T-helper 1 cell treated with Interleukin-12 subunit alpha and Interleukin-12 subunit beta and Interleukin-4 antibody, amounts not matched to agents 30 ng/mL and 1 ng/mL, for 36 hours (primary cell): Measurements from ENCODE around the gene LOC101059915.
"Not testable (repeated sequence)": the region's sequence is repeated elsewhere in the genome, so short reads cannot be mapped to it uniquely, and the experiment has no call there.

ENCODE experiments used
- intact Hi-C: fragments of 100-400 bp; cut with micrococcal nuclease; formaldehyde crosslinking; loops from one replicate; pipeline ENCODE4 v1.15.1; 2024

LOC101059915 gene

DNA sequence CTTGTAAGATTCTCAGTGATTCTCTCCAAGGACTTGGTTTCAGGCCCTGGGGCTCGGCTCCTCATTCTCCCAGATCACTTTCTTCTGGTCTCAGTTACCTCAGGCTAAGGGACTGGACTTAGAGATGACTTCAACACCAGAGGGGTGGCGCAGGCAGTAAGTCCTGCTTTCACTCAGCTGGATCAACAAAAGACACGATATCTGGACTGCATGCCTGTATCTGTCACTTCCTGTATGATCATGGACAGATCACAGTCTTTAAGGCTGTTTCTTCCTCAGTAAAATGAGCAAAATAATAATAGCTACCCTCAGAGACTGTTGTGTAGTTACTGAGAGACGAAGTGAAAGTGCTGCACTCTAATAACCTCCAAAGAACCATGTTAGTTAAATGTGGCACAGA is 29.5 kb upstream of the LOC101059915 start:
- intact Hi-C loops, result loop anchor here (1.0 kb wide), 1 partner anchor 16 kb away; no protein-coding TSS in a partner anchor

DNA sequence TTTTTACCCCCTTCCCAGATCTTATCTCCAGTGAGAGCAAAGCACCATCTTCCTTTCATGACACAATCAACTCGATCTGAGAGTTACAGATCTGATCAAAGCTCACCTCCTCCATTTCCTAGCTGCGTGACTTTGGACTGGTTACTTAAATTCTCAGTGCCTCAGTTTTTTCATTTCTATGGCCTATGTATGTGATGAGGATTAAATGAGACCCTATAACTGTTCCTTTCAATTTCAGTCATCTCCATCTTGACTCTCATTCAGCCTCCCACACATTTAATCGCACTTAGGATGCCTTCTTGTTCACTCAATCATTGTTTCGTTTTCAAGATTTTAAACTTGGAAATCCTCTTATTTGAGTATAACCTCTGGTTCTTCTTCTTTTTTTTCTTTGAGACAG is 28.9 kb upstream of the LOC101059915 start:
- intact Hi-C loops, result loop anchor here (1.0 kb wide), 1 partner anchor 16 kb away; no protein-coding TSS in a partner anchor

DNA sequence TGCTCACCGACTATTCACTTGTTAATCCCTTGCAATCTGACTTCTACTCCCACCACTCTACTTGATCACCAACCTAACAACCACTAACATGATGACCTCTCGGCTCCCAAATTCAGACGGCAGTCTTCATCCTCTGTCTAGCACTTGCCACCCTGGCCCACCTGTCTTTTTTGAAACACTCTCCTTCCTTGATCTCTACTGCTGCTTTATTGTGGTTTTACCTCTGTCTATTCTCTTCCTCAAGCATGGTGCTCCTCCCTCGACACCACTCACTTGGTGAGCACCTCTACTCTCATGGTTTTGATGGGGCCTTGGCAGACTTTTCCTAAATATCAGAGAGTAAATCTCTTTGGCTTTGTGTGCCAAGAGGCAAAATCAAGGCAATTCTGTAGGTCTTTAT is 27.3 kb upstream of the LOC101059915 start:
- intact Hi-C loops, result no loop called here

DNA sequence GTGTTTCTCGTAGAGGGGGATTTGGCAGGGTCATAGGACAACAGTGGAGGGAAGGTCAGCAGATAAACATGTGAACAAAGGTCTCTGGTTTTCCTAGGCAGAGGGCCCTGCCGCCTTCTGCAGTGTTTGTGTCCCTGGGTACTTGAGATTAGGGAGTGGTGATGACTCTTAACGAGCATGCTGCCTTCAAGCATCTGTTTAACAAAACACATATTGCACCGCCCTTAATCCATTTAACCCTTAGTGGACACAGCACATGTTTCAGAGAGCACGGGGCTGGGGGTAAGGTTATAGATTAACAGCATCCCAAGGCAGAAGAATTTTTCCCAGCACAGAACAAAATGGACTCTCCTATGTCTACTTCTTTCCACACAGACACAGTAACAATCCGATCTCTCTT is 22.9 kb upstream of the LOC101059915 start:
- intact Hi-C loops, result not testable (repeated sequence)

DNA sequence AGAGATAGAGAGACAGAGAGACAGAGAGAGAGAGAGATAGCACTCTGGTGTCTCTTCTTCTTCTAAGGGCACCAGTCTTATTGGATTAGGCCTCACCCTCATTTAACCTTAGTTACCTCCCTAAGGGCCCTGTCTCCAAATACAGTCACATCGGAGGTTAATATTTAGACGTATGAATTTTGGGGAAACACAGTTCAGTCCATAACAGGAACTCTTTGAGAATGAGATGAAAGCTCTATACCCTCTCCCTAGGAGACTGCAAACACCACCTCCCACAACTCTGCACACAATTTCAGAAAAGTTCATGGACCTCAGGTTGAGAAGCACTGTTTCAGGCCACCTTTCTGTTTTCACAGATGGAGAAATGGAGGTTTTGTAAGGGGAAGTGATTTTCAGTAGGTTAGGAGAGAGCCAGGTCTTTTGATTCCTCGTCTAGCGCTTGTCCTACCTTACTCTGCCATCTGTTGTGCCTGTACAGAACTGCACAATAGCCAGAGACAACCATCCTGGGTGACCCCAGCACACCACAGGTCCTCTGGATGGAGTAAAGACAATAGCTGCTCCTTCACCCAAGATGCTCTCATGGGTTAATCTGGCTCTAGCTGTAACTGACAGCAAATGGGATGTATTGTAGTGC is 16.9 kb upstream of the LOC101059915 start:
- intact Hi-C loops, result loop anchor here (1.0 to 5.0 kb wide), 3 partner anchors 28 to 88 kb away; no protein-coding TSS in a partner anchor

DNA sequence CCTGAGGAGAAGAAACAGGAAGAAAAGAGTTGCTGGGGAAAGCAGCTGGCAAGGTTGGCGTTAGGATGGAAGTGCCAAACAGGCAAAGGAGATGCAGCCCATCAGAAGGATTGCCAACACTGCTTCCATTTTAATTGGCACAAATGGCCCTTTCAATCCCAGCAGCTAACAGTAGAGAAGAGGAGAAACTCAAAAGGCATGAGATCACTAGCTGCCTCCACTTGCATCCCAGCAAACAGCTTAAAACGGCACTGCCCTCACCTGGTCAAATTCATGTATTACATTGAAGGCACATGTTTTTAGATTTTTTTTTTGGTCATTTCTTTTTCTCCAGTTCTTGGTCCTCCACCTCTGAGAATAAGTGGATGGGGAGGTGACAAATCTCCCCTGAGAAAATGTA is 14.9 kb upstream of the LOC101059915 start:
- intact Hi-C loops, result loop anchor here (1.0 to 5.0 kb wide), 5 partner anchors 34 to 222 kb away; partner anchors contain the start of gene CXCR3

DNA sequence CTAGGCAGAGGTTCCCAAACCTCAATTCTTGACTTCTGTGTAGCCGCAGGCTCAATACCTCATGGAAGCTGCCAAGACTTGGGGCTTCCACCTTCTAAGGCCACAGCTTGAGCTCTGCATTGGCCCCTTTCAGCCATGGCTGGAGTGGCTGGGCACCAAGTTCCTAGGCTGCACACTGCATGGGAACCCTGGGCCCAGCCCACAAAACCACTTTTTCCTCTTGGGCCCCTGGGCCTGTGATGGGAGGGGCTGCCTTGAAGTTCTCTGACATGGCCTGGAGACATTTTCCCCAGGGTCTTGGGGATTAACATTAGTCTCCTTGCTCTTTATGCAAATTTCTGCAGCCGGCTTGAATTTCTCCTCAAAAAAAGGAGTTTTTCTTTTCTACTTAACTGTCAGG is 14.0 kb upstream of the LOC101059915 start:
- intact Hi-C loops, result loop anchor here (2.0 to 5.0 kb wide), 3 partner anchors 71 to 223 kb away; no protein-coding TSS in a partner anchor

DNA sequence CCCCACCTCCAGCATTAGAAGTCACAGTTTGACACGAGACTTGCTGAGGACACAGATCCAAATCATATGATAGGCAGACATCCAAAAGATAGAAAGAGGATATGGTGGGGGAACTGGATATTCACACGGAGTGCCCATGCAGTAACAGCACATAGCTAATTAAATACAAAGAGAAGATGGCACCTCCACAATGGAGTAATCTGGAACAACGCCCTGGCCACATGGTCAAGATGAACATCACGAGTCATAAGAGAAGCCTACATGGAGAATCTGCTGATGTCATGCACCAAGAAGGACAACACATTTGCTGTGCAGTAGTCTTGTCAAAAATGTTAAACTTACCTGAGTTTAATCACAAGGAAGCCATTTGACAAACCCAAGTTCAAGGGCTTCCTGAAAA is 10.1 kb upstream of the LOC101059915 start:
- intact Hi-C loops, result loop anchor here (5.0 kb wide), 1 partner anchor 690 kb away; no protein-coding TSS in a partner anchor

DNA sequence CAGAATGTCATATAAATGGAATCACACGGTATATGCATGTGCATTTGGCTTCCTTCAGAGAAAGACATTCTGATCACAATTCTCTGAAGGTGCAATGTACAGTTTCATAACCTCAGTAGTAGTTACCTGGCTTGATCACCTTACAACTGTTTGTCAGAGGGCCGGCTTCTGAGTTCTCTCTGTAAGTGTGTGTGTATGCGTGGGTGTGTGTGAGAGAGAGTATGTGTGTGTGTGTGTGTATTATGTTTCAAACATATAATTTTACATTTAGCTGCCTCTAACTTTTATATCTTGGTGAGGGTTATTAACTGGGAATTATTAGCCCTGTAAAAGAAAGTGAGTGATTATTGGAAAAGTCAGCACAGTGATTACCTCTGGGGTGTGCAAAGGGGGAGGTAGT is 8.0 kb upstream of the LOC101059915 start:
- intact Hi-C loops, result loop anchor here (5.0 kb wide), 1 partner anchor 692 kb away; no protein-coding TSS in a partner anchor

DNA sequence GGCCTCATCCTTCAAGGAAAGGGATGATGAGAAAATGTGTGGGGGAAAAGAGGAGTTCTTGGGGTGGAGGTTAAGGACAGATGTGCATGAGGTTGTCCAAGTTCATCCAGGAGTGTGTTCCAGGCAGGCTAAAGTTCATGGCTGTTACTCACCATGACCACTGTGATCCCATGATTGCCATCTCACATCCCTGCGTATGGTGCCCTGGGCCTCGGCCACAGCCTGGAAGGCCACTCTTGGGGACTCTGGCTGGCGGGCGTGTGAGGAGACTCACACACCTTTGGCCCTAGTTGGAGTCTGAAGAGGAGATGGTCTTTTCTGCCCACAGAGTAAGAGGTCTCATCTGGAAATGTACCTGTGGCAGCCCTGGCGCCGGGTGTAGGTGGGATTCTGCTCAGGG is 7.4 kb upstream of the LOC101059915 start:
- intact Hi-C loops, result loop anchor here (5.0 kb wide), 1 partner anchor 693 kb away; no protein-coding TSS in a partner anchor

DNA sequence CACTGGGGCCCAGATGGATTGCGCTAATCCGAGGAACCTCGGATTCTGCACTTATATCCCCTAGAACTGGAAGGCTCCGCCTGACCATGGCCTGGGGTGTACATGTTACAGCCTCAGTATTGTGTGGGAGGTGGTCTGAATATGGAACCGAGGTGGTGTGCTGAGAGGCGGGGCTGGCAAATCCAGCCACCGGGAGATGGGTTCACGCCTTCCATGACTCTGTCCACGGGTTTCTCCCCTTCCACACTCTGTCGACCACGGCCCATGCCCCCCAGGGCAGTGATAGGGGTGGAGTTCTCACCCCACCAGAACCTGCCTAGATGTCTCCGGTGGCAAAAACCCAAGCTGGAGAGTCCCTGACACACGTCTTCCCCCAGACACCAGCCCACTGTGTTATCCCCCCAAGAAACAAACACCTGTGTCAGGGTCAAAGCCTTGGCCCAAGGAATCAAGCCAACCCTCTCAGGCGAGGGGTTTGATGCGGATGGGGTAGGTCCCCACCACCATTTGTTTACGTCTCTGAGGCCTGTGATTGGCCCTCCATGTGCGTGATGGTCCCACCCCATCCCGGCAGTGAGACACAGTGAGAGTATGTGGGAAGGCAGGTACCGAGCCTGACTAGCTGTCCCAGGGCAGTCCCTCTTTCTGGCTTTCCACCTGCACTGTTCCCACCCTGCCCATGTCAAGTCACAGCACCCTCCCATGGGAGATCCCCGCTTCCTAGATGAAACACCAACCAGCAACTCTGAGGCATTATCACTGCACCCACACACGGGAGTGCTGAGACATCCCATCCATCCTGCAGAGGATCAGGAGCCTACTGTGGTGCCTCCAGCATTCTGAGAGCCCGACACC is 6.6 kb upstream of the LOC101059915 start:
- intact Hi-C loops, result no loop called here

DNA sequence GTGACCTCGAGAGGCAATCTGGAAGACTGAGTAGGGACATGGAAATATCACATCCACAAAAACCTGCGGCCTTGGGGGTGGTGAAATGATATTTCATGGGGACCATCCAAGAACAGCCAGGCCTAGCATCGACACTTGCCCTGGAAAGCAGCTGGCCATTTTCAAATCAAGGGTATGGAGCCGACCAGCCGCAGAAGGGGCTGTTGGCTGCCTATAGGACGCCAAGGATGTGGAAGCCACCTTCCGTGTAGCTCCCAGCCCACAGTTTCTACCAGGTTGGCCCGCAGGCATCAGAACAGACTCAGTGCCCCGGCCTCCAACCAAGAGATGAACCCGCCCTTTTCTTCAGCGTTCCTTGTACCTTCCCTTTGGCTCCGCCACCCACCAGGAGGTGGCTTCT is 5.4 kb upstream of the LOC101059915 start:
- intact Hi-C loops, result no loop called here

DNA sequence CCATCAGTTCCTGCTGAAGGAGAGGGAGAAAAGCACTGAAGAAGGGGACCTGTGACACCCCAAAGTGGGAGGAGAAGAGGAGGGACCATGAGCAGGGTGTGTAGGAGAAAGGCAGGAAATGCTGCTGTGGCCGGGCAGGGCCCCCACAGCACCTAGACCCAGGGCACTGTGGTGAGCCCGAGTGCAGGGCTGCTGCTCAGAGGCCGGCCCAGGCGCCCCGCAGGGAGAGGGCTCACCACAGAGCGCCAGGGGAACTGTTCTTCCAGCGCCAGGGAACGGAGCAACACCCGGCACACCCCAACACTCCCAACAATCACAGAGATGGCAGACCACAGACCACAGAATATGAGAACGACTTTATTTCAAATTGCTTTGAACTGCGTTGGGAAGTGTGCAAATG is 4.7 kb upstream of the LOC101059915 start:
- intact Hi-C loops, result not testable (repeated sequence)

DNA sequence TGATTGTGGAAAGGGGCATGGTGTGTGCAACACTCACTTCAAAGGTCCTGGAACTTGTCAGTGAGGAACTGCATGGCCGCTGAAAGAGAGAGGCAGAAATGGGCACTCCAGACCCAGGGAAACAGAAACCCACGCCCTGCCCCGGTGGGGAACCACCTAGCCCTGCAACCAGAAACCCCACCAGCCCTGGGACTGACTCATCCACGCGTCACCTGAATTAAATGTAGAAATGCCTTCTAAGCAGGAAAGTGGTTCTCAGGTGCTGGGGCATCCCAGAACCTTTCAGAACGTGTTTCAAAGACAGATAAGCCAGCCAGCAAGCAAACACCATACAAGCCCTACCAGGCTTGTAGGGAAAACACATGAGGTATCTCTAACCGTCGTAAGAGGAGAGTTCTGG is 4.1 kb upstream of the LOC101059915 start:
- intact Hi-C loops, result not testable (repeated sequence)

DNA sequence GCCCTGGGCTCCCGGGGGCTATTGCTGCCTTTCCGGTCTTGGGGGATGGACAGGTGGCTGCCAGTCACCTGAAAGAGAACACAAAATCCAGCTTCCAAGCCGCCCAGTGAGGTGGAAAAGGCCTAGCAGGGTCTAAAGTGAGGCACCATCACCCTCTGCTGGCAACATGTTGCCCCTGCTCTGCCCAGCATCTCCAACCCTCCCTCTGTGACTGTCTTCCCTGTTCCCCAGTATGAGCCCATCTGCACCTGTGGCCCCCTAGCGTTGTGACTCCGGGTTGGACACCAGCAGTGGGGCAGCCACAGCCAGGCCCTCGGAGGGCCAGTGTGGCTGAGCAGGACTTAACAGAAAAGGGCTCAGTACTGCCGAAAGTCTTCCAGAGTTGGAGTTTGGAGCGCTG is 3.1 kb upstream of the LOC101059915 start:
- intact Hi-C loops, result not testable (repeated sequence)

DNA sequence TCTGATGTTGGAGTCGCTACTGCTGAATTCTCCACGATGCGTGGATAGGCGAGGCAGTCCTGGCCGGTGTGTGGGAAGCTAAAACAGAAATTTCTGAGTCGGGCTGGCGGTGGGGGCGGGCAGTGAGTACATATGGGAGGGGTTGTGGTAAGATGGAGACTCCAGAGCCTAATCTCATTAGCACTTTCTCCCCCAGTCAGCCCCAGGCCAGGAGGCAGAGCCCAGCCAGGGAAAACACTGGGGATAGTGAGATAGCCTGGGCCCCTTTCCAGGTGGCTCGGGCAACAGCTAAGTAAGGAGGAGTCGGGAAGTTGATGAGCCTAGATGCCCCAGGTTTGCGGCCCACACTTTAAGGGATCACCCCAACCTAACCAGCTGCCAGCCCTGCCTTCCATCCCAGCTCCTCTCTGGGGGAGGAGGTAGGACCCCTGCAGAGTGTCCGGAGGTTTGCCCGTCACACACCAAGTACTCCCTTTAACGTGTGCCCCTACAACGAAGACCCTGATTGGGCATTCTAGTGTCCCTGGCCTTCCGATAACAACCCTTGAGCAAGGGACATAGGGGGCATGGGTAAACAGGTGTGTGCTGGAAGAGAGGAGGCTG is 2.4 kb upstream of the LOC101059915 start:
- intact Hi-C loops, result no loop called here

DNA sequence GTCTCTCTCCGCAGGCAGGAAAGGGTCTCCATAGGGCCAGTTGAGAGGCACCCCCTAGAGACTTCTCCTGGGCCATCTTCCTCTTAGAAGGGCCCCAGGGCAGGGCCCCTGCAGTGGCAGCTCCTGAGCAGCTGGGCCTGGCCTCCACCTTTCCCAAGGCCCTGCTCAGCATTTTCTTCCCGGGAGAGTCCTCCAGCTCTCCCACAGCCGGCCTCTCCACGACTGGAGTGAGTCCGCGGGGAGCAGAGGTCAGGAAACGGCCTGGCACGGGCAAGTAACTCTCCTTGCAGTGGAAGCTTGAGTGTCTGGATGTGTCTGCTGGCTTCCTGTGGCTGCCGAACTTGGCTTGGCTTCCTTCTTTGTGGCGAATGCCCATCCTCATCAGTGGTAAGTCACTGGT is 1.6 kb upstream of the LOC101059915 start:
- intact Hi-C loops, result no loop called here

DNA sequence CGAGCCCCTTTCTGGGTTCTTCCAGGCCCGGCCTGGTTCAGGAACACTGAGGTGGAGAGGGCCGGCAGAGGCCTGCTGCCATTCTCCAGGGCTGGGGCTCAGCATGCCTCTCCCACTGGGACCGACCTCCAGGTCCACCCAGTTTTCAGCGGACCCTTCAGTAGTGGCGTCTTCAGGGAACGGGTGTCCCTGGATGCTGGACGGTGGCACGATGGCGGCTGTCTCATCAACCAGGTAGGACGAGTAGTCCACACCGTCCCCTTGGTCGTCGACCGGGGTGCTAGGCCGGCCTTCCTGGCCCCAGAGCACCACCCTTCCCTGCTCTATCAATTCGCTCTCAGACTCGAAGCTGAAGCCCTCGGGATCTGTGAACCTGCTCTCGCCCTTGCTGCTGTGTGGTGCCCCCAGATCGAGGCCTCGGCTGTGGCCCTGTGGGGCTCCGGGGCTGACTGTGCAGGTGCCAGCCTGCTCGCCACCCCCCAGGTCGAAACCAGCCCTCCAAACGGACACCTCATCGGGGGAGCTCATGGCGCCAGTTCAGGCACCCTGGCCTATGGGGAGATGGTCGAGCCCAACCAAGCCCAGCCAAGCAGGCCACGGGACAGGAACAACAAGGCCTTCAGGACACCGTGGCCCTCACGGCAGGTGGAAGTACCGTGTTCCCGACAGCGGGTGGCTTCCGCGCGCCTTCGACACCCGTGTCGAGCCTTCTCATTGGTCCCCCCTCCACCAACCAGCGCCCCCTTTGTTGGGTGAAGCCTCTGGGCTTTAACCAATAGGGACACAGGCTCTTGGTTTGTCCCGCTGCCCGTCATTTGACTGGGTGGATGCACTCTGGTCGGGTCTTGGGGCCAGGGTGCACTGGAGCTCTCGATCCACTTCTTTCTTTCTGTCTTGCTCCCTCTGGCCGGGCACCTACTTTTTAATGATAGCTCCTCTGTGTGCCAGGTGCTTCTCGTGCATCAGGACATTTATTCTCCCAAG is 814 bp upstream of the LOC101059915 start:
- intact Hi-C loops, result no loop called here

DNA sequence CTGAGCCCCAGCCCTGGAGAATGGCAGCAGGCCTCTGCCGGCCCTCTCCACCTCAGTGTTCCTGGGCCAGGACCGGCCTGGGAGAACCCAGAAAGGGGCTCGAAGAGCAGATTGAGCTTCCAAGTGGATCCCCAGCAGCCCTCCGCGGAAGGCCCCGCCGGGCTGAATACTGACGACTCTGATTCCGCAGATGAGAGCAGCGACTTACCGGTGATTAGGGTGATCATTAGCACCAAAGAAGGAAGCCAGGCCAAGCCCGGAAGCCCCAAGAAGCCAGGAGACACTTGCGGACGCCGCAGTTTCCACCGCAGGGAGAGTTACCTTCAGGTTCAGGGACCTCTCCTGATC is 876 bp downstream of the LOC101059915 start:
- intact Hi-C loops, result no loop called here

DNA sequence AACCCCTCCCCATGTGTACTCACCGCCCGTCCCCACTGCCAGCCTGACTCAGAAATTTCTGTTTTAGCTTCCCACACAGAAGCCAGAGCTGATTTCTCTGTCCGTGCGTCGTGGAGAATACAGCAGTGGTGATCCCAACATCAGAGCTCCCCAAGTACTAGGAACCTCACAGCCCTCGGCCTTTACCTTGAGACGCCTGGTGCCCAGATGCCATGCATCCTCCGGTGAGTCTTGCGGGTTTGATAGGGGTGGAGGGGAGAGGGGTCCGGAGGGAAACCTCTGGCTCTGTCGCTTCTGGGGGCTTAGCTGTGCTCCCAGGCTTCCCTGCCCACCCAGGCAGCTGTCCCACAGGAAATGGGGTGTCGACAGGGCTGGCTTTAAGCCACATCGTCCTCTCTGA is 2.1 kb downstream of the LOC101059915 start:
- intact Hi-C loops, result no loop called here

DNA sequence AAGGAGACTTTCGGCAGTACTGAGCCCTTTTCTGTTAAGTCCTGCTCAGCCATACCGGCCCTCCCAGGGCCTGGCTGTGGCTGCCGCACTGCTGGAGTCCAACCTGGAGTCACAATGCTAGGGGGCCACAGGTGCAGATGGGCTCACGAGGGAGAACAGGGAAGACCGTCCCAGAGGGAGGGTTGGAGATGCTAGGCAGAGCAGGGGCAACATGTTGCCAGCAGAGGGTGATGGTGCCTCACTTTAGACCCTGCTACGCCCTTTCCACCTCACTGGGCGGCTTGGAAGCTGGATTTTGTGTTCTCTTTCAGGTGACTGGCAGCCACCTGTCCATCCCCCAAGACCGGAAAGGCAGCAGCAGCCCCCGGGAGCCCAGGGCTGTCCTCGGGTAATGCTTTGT is 2.6 kb downstream of the LOC101059915 start:
- intact Hi-C loops, result not testable (repeated sequence)
